GM23248 (cell line): ENCODE measurements around the gene MAP1S.
"Not testable (repeated sequence)": the region's sequence is repeated elsewhere in the genome, so short reads cannot be mapped to it uniquely, and the experiment has no call there.

ENCODE experiments used
- EZH2 ChIP-seq: fragments of 200-600 bp; sonication (generic); IDR thresholded peaks from 2 replicates; pipeline ENCODE4 v1.6.1; 2018; ENCODE audit warnings: antibody characterized with exemption, mild to moderate bottlenecking; ENCODE audit not compliant: insufficient read depth, poor library complexity, severe bottlenecking
- EZH2phosphoT487 ChIP-seq: fragments of 200-600 bp; sonication (generic); IDR thresholded peaks from 2 replicates; pipeline ENCODE4 v1.6.1; 2018; ENCODE audit warnings: antibody characterized with exemption, moderate library complexity, mild to moderate bottlenecking, low read depth; ENCODE audit not compliant: insufficient read depth

GRCh38 chr19:17783721-17784120 is 64.4 kb downstream of the MAP1S start:
- TF ChIP-seq EZH2, EZH2phosphoT487: not testable (repeated sequence)
